Stomach (tissue), 9 donors: ENCODE measurements around the gene TSHR. TPM values are rescaled to one million over a fixed set of nuclear protein-coding genes. Genes with fewer than 3 reads are reported as not detected.
A peak's percentile ranks its signal among the peaks of the same experiment; 100 is the strongest.

Experiments
- DNase-seq, 2 donors: peaks; one replicate each; pipeline versions ENCODE4 v3.0.0 to v3.0.0-alpha.2; 2013 to 2019
- H3K27ac ChIP-seq, 5 donors: fragments of 200-600 bp in 4 of 5; sonication (generic) in 4 of 5; one replicate each; pipeline ENCODE4 v1.5.1; 2013 to 2019; ENCODE audit warnings: mild to moderate bottlenecking in 1 of 5, moderate library complexity in 1 of 5
- H3K27me3 ChIP-seq, 3 donors: fragments of 200-600 bp; sonication (generic); one replicate each; pipeline ENCODE4 v1.5.1; 2017 to 2019; ENCODE audit warnings: mixed run types in 1 of 3
- H3K36me3 ChIP-seq, 4 donors: fragments of 200-600 bp; sonication (generic); 1 replicate in 3 of 4; 2 replicates in 1 of 4; pipeline ENCODE4 v1.5.1; 2016 to 2019
- H3K4me1 ChIP-seq, 4 donors: fragments of 200-600 bp; sonication (generic); one replicate each; pipeline ENCODE4 v1.5.1; 2016 to 2019
- H3K4me3 ChIP-seq, 4 donors: fragments of 200-600 bp; sonication (generic) in 3 of 4; one replicate each; pipeline ENCODE4 v1.5.1; 2016 to 2019; ENCODE audit warnings: mild to moderate bottlenecking in 1 of 4
- H3K9me3 ChIP-seq, 4 donors: fragments of 200-600 bp; sonication (generic); one replicate each; pipeline ENCODE4 v1.5.1; 2016 to 2019
- CTCF ChIP-seq, 7 experiments: fragments of 450-650 bp in 4 of 7; fragments of 200-600 bp in 3 of 7; sonication (generic) in 3 of 7; IDR thresholded peaks; one replicate each; pipeline ENCODE4 v1.5.1; 2016 to 2019; ENCODE audit warnings: antibody characterized with exemption in 7 of 7, control low read depth in 2 of 7, mild to moderate bottlenecking in 1 of 7
- EP300 ChIP-seq: sonication (generic); formaldehyde crosslinking; IDR thresholded peaks from one replicate; pipeline ENCODE4 v1.6.1; 2017; ENCODE audit warnings: antibody characterized with exemption
- POLR2A ChIP-seq, 4 donors: fragments of 450-650 bp; IDR thresholded peaks; one replicate each; pipeline ENCODE4 v1.6.1; 2016; ENCODE audit warnings: antibody characterized with exemption in 4 of 4, control low read depth in 2 of 4, mild to moderate bottlenecking in 1 of 4, moderate library complexity in 1 of 4
- POLR2AphosphoS5 ChIP-seq, 3 donors: sonication (generic); formaldehyde crosslinking; IDR thresholded peaks; one replicate each; pipeline ENCODE4 v1.6.1; 2016; ENCODE audit warnings: antibody characterized with exemption in 3 of 3
- WGBS, 5 donors: extraction: QIAGEN DNeasy Blood & Tissue Kit in 3 of 5; methylation state at CpG; one replicate each; pipeline versions ENCODE4 v1.1.5 to v1.1.7; 2013 to 2018; 5-methylcytosine and 5-hydroxymethylcytosine counted together
- intact Hi-C: fragments of 100-400 bp; cut with DNase I; formaldehyde crosslinking; loops from one replicate; pipeline ENCODE4 v1.15.1; 2023; ENCODE audit warnings: low total_unique reads
- polyA plus RNA-seq, 3 donors: library from polyadenylated mRNA; stranded (reverse); fragments of 200-250 nt; gene quantifications; one replicate each; pipeline ENCODE4 v1.2.3, GENCODE V29; 2013
- total RNA-seq, 5 donors: library from RNA; depleted of rRNA; stranded (reverse); fragments of >200 nt; gene quantifications; one replicate each; pipeline versions ENCODE4 v1.1.0 to v1.2.3, GENCODE V29; 2014 to 2016
- donor health status: healthy with polysubstance abuse.
- donor health status: Bipolar disorder and iron deficiency.
- donor health status: healthy.

Gene TSHR
- total and polyA plus RNA-seq, 8 donors, result 0.18 to 0.46 (median 0.45) TPM; not detected in 5

GRCh38 chr14:81157431-81157830 is 202.0 kb downstream of the TSHR start:
- no peaks in the 10 kb centered on the region for H3K36me3 ChIP-seq
- no peak for DNase-seq
- H3K27ac ChIP-seq, result no peak overlapping the region
- WGBS, 5 donors, result 87 to 95% (median 92%) methylated on average over 1 of the region's 1 CpG
- no peaks in the 10 kb centered on the region for H3K9me3 ChIP-seq
- TF ChIP-seq POLR2A (IDR thresholded peaks at IDR 0.05) (no peak), EP300 (no peak), POLR2AphosphoS5 (IDR thresholded peaks at IDR 0.05) (no peak), CTCF (IDR thresholded peaks at IDR 0.05) (no peak)
- no peaks in the 10 kb centered on the region for H3K4me1 ChIP-seq
- intact Hi-C loops, result no loop called here
- H3K27me3 ChIP-seq, result no peaks in the 10 kb centered on the region
- H3K4me3 ChIP-seq, result no peak overlapping the region

GRCh38 chr14:81161088-81161487 is 205.7 kb downstream of the TSHR start:
- WGBS, 5 donors, result 88 to 92% (median 89%) methylated on average over 7 of the region's 7 CpGs
- no peak overlapping the region for H3K4me3 ChIP-seq
- H3K27me3 ChIP-seq, result no peaks in the 10 kb centered on the region
- H3K9me3 ChIP-seq, result no peaks in the 10 kb centered on the region
- no peak overlapping the region for H3K27ac ChIP-seq
- no peaks in the 10 kb centered on the region for H3K36me3 ChIP-seq
- H3K4me1 ChIP-seq, result no peaks in the 10 kb centered on the region
- intact Hi-C loops, result loop anchor here (10.0 kb wide), 1 partner anchor 166 kb away; no protein-coding TSS in a partner anchor
- DNase-seq, result no peak
- TF ChIP-seq EP300 (no peak), POLR2A (IDR thresholded peaks at IDR 0.05) (no peak), CTCF (IDR thresholded peaks at IDR 0.05) (no peak), POLR2AphosphoS5 (IDR thresholded peaks at IDR 0.05) (no peak)

- intact Hi-C loops, result loop anchor here (10.0 kb wide), 1 partner anchor 167 kb away; no protein-coding TSS in a partner anchor
- no peak for DNase-seq
- 38 to 52% (median 44%) methylated on average over 1 of the region's 1 CpG for WGBS, 5 donors
- no peaks in the 10 kb centered on the region for H3K36me3 ChIP-seq
- TF ChIP-seq CTCF (IDR thresholded peaks at IDR 0.05) (no peak), EP300 (no peak), POLR2AphosphoS5 (IDR thresholded peaks at IDR 0.05) (no peak), POLR2A (IDR thresholded peaks at IDR 0.05) (no peak)
- no peaks in the 10 kb centered on the region for H3K9me3 ChIP-seq
- H3K4me1 ChIP-seq, result no peaks in the 10 kb centered on the region
- no peaks in the 10 kb centered on the region for H3K27me3 ChIP-seq
- H3K4me3 ChIP-seq, result no peak overlapping the region
- no peak overlapping the region for H3K27ac ChIP-seq
Observed at GRCh38 chr14:81161749-81162148, 206.3 kb downstream of the TSHR start.

GRCh38 chr14:81162941-81163340 is 207.5 kb downstream of the TSHR start:
- no peak overlapping the region for H3K27ac ChIP-seq
- H3K4me1 ChIP-seq, result no peaks in the 10 kb centered on the region
- no peak for DNase-seq
- no peak for TF ChIP-seq EP300
- no peak for TF ChIP-seq POLR2AphosphoS5 (IDR thresholded peaks at IDR 0.05)
- no peak overlapping the region for H3K4me3 ChIP-seq
- WGBS, 5 donors, result 59 to 73% (median 67%) methylated on average over 3 of the region's 3 CpGs
- no peaks in the 10 kb centered on the region for H3K9me3 ChIP-seq
- H3K36me3 ChIP-seq, result no peaks in the 10 kb centered on the region
- H3K27me3 ChIP-seq, result no peaks in the 10 kb centered on the region
- intact Hi-C loops, result loop anchor here (10.0 kb wide), 1 partner anchor 168 kb away; no protein-coding TSS in a partner anchor

GRCh38 chr14:81164167-81164774 is 208.8 kb downstream of the TSHR start:
- 8 to 31% (median 11%) methylated on average over 1 of the region's 1 CpG for WGBS, 5 donors
- no peak overlapping the region for H3K4me3 ChIP-seq
- peak; percentile 46 to 66 for DNase-seq
- no peaks in the 10 kb centered on the region for H3K27me3 ChIP-seq
- no peak for TF ChIP-seq POLR2AphosphoS5 (IDR thresholded peaks at IDR 0.05)
- no peak for TF ChIP-seq POLR2A (IDR thresholded peaks at IDR 0.05)
- peak in 3 of 7 experiments; percentile 19 to 39 (median 26) for TF ChIP-seq CTCF (IDR thresholded peaks at IDR 0.05)
- TF ChIP-seq EP300, result no peak
- H3K36me3 ChIP-seq, result no peaks in the 10 kb centered on the region
- intact Hi-C loops, result loop anchor here (10.0 kb wide), 1 partner anchor 169 kb away; no protein-coding TSS in a partner anchor
- peaks cover 1 to 4% (median 3%) of the 10 kb centered on the region in 4 donors for H3K4me1 ChIP-seq
- no peak overlapping the region for H3K27ac ChIP-seq
- H3K9me3 ChIP-seq, result no peaks in the 10 kb centered on the region
